GM18861 (cell line): ENCODE data around the gene EVI5.

Experiments used
- ATAC-seq: cut with Tn5 transposase; IDR thresholded peaks from one replicate; pipeline ENCODE4 v1.9.1; 2021; ENCODE audit not compliant: unreplicated experiment

EVI5 gene

GRCh38 chr1:92486251-92487077 lies 298.4 kb downstream of the EVI5 start, which contains the start of gene GFI1:
Gene GFI1, minus strand, starts transcription at chr1:92486925. Its CDS starts 3,438 bp downstream, at chr1:92483487.
- peak; percentile 35 for ATAC-seq

DNA sequence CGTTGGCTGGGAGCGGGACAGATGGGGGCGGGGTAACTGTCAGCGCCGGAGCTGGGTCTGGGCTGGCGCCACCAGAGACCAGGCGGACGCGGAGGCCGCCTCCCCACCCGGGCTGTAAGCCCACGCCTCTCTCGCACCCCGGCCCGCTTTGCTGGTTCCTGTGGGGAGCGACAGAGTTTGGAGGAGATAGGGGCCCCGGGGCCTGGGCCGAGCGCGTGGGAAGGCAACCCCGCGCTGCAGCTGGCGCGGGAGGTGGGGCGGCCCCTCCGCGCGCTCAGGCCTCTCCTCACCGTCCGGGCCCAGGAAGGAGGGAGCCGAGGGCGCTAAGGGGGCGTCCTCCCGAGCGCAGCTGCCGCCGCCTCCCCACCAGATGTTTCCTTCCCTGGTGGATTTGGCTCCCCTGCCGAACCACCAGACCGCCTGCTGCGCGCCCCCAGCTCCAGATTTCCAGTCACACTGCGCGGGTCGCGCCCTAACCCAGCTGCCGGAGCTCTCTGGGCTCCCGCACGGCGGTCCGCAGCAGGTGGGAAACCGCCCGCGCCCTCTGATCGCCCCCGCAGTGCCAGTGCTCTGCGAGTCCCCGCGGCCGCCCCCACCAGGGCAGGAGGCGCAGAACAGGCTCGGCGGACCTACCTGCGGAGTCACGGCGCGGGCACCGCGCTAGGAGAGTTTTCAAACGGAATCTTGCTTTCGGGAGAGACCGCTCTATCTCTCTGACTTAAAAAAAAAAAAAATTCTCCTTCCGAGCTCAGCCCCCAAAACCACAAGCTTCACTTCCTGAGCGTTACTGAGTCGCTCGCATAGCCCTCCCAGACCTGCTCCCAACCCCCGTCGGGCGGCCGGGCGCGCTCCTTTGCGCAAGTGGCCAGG lies 299.3 kb downstream of the EVI5 start:
- ATAC-seq, result peak; percentile 44

GRCh38 chr1:92484472-92485380 lies 300.2 kb downstream of the EVI5 start:
- ATAC-seq, result peak; percentile 28

DNA sequence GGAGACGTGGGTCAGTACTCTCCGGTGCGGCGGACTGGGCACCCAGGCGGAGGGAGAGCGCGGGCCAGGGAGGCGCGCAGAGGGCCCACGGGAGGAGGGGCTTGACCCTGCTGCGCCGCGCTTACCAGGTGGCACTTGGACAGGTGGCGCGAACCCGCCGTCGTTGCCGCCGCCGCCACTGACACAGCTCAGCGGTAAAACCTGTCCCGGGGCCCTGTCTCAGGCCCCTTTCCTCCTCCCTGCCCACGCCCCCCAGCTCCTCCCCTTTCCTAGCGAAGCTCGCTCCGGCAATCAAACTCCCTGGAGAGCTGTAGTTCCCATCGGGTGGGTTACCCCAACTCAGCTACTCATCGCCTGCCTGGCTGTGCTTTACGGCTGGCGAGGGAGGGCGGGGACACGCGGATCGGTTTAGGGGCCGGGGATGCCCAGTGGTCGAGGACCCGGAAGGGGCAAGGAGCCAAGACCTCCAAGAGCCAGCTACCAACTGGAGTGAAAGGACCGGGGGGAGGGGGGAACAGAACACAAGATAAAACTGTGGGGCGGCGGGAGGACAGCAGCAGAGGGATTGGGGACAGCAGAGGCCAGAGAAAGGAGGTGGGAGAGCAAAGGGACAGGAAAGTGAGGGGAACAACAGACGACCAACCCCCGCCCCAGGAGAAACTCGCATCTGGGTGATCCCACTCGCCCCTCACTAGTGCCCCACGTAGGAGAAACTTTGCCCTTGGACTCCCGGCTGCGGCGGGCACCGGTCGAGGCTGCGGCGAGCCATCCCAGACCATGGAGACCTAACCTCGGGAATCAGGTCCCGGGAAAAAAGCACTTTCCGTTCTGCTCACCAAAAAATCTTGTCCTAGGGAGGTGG lies 301.1 kb downstream of the EVI5 start:
- ATAC-seq, result no peak

GRCh38 chr1:92482665-92483609 lies 302.0 kb downstream of the EVI5 start:
- no peak for ATAC-seq

DNA sequence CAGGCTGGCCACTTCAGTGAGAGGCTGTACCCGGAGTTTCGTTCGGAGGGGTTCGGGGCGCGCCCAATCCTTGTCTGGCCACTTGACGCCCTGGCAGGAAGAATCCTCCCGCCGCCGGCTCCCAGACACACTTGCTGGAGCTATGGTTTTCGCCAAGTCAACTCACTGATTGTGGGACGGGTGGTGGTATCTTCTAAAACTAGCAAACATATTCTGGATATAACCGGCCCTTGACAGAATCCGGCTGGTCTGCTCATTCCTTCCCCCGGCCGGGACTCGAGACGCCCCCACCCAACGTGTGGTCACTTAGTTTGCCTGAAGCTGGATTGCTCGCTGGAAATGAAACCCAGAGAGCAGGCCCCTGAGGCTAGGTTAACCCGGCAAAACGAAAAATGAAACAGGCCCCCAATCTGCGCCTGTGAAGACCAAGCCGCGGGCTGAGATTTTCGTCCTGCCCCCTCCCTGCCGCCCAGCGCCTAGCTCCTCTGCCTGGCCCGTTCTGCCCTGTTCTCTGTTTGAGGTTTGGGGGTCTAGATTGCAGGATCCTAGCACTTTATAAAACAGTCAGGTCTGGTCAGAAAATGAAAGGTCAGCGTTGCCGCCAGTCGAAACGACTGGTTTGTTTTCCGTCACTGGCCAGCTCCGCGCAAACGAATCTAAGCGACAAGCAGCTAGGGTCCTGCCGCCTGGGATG lies 302.8 kb downstream of the EVI5 start:
- no peak for ATAC-seq

GRCh38 chr1:92481599-92481925 lies 303.3 kb downstream of the EVI5 start:
- no peak for ATAC-seq

GRCh38 chr1:92480813-92481598 lies 303.9 kb downstream of the EVI5 start:
- no peak for ATAC-seq

DNA sequence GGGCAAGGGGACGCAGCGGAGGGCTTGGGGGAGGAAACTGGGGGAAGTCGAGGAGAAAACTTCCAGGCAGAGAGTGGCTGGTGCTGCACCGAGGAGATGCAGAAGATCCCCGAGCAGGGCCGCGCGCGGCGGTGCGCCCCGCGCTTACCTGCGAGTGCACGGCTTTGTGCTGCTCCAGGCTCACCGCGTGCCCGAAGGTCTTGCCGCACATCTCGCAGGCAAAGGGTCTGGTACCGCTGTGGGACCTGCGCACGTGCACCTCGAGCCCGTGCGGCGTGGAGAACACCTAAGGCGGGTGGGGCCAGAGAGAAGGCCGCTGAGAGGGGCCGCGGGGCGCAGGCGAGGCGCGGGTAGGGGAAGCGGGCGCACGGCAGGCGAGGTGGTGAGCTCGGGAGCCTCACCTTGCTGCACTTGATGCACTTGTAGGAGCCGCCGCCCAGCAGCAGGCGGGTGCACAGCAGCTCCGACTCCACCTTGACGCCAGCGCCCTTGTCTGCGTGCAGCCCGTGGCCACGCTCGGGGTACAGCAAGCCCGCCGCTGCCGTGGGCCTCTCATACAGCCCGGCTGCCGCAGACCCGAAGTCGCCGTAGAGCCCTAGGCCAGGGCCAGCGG lies 304.6 kb downstream of the EVI5 start:
- ATAC-seq, result no peak

GRCh38 chr1:92479587-92479986 lies 305.3 kb downstream of the EVI5 start:
- no peak for ATAC-seq

DNA sequence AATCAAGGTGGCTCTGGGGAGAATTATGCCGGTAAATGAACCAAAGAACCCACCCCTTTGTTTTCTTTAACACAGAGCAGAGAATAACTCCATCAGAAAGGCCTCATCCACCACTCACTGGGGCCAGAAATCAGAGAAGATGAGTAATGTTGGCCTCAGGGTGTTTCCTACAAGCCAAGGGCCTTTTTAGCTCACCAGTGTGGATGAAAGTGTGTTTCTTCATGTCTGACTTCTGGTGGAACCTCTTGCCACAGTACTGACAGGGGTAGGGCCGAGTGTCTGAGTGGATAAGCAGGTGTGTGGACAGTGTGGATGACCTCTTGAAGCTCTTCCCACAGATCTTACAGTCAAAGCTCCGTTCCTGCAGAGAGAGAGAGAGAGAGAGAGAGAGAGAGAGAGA lies 306.5 kb downstream of the EVI5 start:
- no peak for ATAC-seq

GRCh38 chr1:92476071-92476631 lies 308.8 kb downstream of the EVI5 start:
- peak; percentile 44 for ATAC-seq

DNA sequence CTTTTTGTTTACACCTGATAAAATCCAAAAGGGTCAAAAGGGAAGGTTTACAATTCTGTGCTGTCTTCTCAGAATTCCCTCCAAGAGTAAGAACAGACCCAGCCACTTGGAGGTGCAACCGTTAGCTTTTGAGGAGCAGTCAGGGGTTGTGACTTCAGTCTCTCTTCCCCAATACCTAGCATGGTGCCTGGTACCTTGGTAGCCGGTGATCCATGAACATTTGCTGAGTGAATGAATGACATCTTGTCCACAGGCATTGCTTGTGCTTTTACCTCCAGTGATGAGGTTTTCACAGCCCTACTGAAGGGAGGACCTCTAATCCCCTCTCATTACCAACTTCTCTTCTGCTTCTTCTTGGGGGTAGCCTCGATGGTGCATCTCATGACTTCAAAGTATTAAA lies 309.9 kb downstream of the EVI5 start:
- ATAC-seq, result no peak

DNA sequence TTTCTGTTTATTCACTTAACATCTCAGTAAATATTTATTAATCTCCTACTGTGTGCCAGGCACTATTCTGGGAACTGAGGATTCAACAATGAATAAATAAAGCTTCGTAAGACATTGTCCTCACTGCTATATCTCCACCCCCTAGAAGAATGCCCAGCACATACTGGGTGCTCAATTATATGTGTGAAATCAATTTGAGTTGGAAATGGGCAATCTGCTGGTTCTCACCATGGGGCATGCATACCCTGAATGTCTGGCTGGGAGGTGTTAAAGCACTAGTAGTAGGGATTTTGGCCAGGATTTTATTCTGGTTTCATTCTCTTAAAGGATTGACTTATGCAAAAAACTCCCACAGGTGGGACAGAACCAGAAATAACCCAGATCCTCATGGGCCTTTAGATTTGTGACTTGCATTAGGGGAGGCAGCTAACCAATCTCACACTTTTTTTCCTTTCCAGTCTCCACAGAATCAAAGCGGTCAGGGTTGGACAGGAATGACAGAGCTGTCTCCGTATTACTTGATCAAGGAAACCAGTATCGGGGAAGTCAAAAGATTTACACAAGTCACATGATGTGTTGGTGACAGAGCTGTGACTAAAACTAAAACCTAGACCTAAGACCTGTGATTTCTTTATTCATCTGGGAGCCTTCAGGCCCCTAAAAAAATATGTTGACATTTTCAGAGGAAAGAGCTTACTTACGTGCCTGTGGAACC lies 311.0 kb downstream of the EVI5 start:
- ATAC-seq, result peak; percentile 47

- ATAC-seq, result no peak
Observed at GRCh38 chr1:92470216-92470615, 314.7 kb downstream of the EVI5 start.

GRCh38 chr1:92466683-92467352 lies 318.1 kb downstream of the EVI5 start:
- no peak for ATAC-seq
